Keratinocyte (primary cell): ENCODE results near the gene PIEZO1. TPM values are rescaled to one million over a fixed set of nuclear protein-coding genes. Genes with fewer than 3 reads are reported as not detected.

Experiments used
- DNase-seq: peaks from one replicate; pipeline ENCODE4 v3.0.0-alpha.2; 2011; ENCODE audit warnings: low read depth, missing footprints, low spot score
- FAIRE-seq: peaks from 2 replicates; lab custom pipeline; 2011; peaks lifted over from hg19 to GRCh38; lab: Jason Lieb, UNC
- H2AFZ ChIP-seq: 2 replicates; pipeline ENCODE4 v1.6.0; 2012; ENCODE audit warnings: low read length, control low read depth, inconsistent platforms; ENCODE audit not compliant: control insufficient read depth
- H3K27ac ChIP-seq: 2 replicates; pipeline ENCODE4 v1.5.1; 2011; ENCODE audit warnings: low read length; ENCODE audit not compliant: control insufficient read depth, insufficient read depth
- H3K27me3 ChIP-seq: 3 replicates; pipeline ENCODE4 v1.6.0; 2011; ENCODE audit warnings: low read length; ENCODE audit not compliant: control insufficient read depth, insufficient read depth; ENCODE audit errors: extremely low read depth
- H3K36me3 ChIP-seq, 2 experiments: 2 replicates in 1 of 2; 3 replicates in 1 of 2; pipeline ENCODE4 v1.5.1; 2011; ENCODE audit warnings: low read length in 2 of 2, mild to moderate bottlenecking in 1 of 2; ENCODE audit not compliant: control insufficient read depth in 2 of 2, insufficient read depth in 2 of 2; ENCODE audit errors: extremely low read depth in 1 of 2
- H3K4me1 ChIP-seq: 3 replicates; pipeline ENCODE4 v1.5.1; 2011; ENCODE audit warnings: low read length; ENCODE audit not compliant: control insufficient read depth, insufficient read depth; ENCODE audit errors: extremely low read depth
- H3K4me2 ChIP-seq: 3 replicates; pipeline ENCODE4 v1.6.0; 2011; ENCODE audit warnings: low read depth, low read length; ENCODE audit not compliant: control insufficient read depth, insufficient read depth; ENCODE audit errors: extremely low read depth
- H3K4me3 ChIP-seq, 3 experiments: fragments of 200-600 bp in 1 of 3; sonication (generic) in 1 of 3; 2 replicates in 2 of 3; 3 replicates in 1 of 3; pipeline ENCODE4 v1.5.1; 2011 to 2016; ENCODE audit warnings: low read length in 3 of 3, mild to moderate bottlenecking in 3 of 3, control low read depth in 2 of 3, inconsistent platforms in 1 of 3, low read depth in 1 of 3, mixed read lengths in 1 of 3, mixed run types in 1 of 3, moderate library complexity in 1 of 3; ENCODE audit not compliant: control insufficient read depth in 2 of 3, insufficient read depth in 2 of 3; ENCODE audit errors: extremely low read depth in 1 of 3
- H3K79me2 ChIP-seq: 2 replicates; pipeline ENCODE4 v1.6.0; 2012; ENCODE audit warnings: low read length; ENCODE audit not compliant: control insufficient read depth, insufficient read depth
- H3K9ac ChIP-seq: 3 replicates; pipeline ENCODE4 v1.6.0; 2011; ENCODE audit warnings: low read length; ENCODE audit not compliant: control insufficient read depth, insufficient read depth; ENCODE audit errors: extremely low read depth
- H3K9me1 ChIP-seq: 3 replicates; pipeline ENCODE4 v1.6.0; 2011; ENCODE audit warnings: low read length; ENCODE audit not compliant: control insufficient read depth, insufficient read depth; ENCODE audit errors: extremely low read depth
- H3K9me3 ChIP-seq: 2 replicates; pipeline ENCODE4 v1.5.1; 2012; ENCODE audit warnings: low read depth, low read length; ENCODE audit not compliant: control insufficient read depth
- H4K20me1 ChIP-seq: 3 replicates; pipeline ENCODE4 v1.6.0; 2011; ENCODE audit warnings: low read length; ENCODE audit not compliant: control insufficient read depth, insufficient read depth; ENCODE audit errors: extremely low read depth
- CTCF ChIP-seq, 3 experiments: IDR thresholded peaks in 1 of 3; conservative IDR thresholded peaks in 1 of 3; optimal IDR thresholded peaks in 1 of 3; 2 replicates in 2 of 3; 3 replicates in 1 of 3; pipeline versions ENCODE3 to v1.5.1; 2011; ENCODE audit warnings: low read length in 3 of 3, mild to moderate bottlenecking in 3 of 3, moderate library complexity in 2 of 3, control low read depth in 1 of 3, inconsistent platforms in 1 of 3; ENCODE audit not compliant: insufficient read depth in 2 of 3; ENCODE audit errors: extremely low read depth in 1 of 3
- EZH2 ChIP-seq: IDR thresholded peaks from one replicate; pipeline ENCODE4 v1.6.1; 2012; ENCODE audit warnings: inconsistent platforms, mild to moderate bottlenecking, low read length, moderate library complexity
- dilution Hi-C: fragments of 300-500 bp; cut with MboI; formaldehyde crosslinking; loops from one replicate; pipeline ENCODE4 v1.7.0; 2020; ENCODE audit warnings: low sequenced_read_pairs; ENCODE audit not compliant: extremely low pct_ligation_motif_present
- polyA plus RNA-seq, 5 experiments: library from polyadenylated mRNA; depleted of rRNA in 3 of 5; stranded (reverse) in 3 of 5; stranded (forward) in 1 of 5; unstranded in 1 of 5; fragments of >200 nt; gene quantifications; 1 replicate in 1 of 5; 2 replicates in 3 of 5; 3 replicates in 1 of 5; pipeline versions ENCODE4 v1.2.1 to v1.2.3, GENCODE V29; 2011 to 2012; ENCODE audit warnings: missing spikeins in 2 of 5, low read depth in 1 of 5, low replicate concordance in 1 of 5

Gene PIEZO1
- polyA plus RNA-seq, 1 donor (not counting 4 experiments of a cell fraction or from before 2014, with no cell fraction given) = 62.8 TPM

- FAIRE-seq (no peak), DNase-seq (no peak)
- Histone ChIP-seq H3K4me1 (peaks cover 3% of the 10 kb centered on the region), H4K20me1 (no peaks in the 10 kb centered on the region), H3K4me2 (no peak overlapping the region), H3K4me3 (no peak overlapping the region), H3K27ac (no peak overlapping the region), H3K36me3 (no peaks in the 10 kb centered on the region), H2AFZ (no peak overlapping the region), H3K9me3 (no peaks in the 10 kb centered on the region), H3K27me3 (no peaks in the 10 kb centered on the region), H3K79me2 (no peaks in the 10 kb centered on the region), H3K9ac (no peak overlapping the region), H3K9me1 (no peaks in the 10 kb centered on the region)
- TF ChIP-seq EZH2 (no peak), CTCF (optimal IDR thresholded peaks at IDR 0.05 in 1 of 3, IDR thresholded peaks at IDR 0.05 in 1 of 3, conservative IDR thresholded peaks at IDR 0.05 in 1 of 3; ENCODE audit: extremely low read depth in 1 of 3, insufficient read depth in 2 of 3, low read length in 3 of 3) (no peak)
- dilution Hi-C loops = no loop called here
These were observed 42.7 kb upstream of the PIEZO1 start for GRCh38 chr16:88827727-88828126.

- H3K36me3 ChIP-seq = peaks cover 0 to 6% of the 10 kb centered on the region in 2 experiments
- no peak for TF ChIP-seq EZH2
- no peak for TF ChIP-seq CTCF (optimal IDR thresholded peaks at IDR 0.05 in 1 of 3, IDR thresholded peaks at IDR 0.05 in 1 of 3, conservative IDR thresholded peaks at IDR 0.05 in 1 of 3; ENCODE audit: extremely low read depth in 1 of 3, insufficient read depth in 2 of 3, low read length in 3 of 3)
- no peak overlapping the region for H3K4me3 ChIP-seq
- H4K20me1 ChIP-seq = no peaks in the 10 kb centered on the region
- H3K9me3 ChIP-seq = no peaks in the 10 kb centered on the region
- H2AFZ ChIP-seq = no peak overlapping the region
- no peak overlapping the region for H3K4me2 ChIP-seq
- H3K9me1 ChIP-seq = no peaks in the 10 kb centered on the region
- no peaks in the 10 kb centered on the region for H3K79me2 ChIP-seq
- DNase-seq = no peak
- H3K27ac ChIP-seq = no peak overlapping the region
- no peak overlapping the region for H3K9ac ChIP-seq
- dilution Hi-C loops = no loop called here
- H3K4me1 ChIP-seq = peaks cover 3% of the 10 kb centered on the region
- no peak for FAIRE-seq
- H3K27me3 ChIP-seq = no peaks in the 10 kb centered on the region
These were observed 41.2 kb upstream of the PIEZO1 start for GRCh38 chr16:88826070-88826840.
